ENCODE results near the gene BCLAF1. TPM values are rescaled to one million over a fixed set of nuclear protein-coding genes. Genes with fewer than 3 reads are reported as not detected.

Gene BCLAF1
- total and polyA plus RNA-seq, 9 of the 15 experiments (the other 6 are each of a cell fraction or from before 2014, with no cell fraction given) = 65.4 to 286 (median 165) TPM

GRCh38 chr6:136226674-136227377 lies 62.8 kb downstream of the BCLAF1 start (continued):
- TF ChIP-seq ZMIZ1 (IDR thresholded peaks at IDR 0.05; ENCODE audit: low read depth in 2 of 2, low read length in 2 of 2) (peak in 1 of 2 experiments; percentile 86; a peak in 2 of 4 replicates), TBL1XR1 (IDR thresholded peaks at IDR 0.05; ENCODE audit: low read length in 2 of 2) (peak in 1 of 2 experiments; percentile 88; a peak in 3 of 4 replicates), MCM7 (IDR thresholded peaks at IDR 0.05) (no peak), HNRNPH1 (optimal IDR thresholded peaks at IDR 0.05; ENCODE audit: low read depth, low read length) (no peak), KLF10 (CRISPR knock-in tag; IDR thresholded peaks at IDR 0.05) (no peak), MEF2A (IDR thresholded peaks at IDR 0.05; ENCODE audit: control insufficient read depth, low read depth, low read length) (no peak), ZNF707 (CRISPR knock-in tag; conservative IDR thresholded peaks at IDR 0.05) (no peak), SAP30 (IDR thresholded peaks at IDR 0.05; ENCODE audit: borderline replicate concordance, insufficient read depth, low read depth, low read length, poor library complexity, severe bottlenecking) (no peak), PHF20 (IDR thresholded peaks at IDR 0.05; ENCODE audit: partially characterized antibody) (no peak), MLLT1 (IDR thresholded peaks at IDR 0.05) (peak in 1 of 2 experiments; percentile 52; a peak in 1 of 4 replicates), PURB (CRISPR knock-in tag; IDR thresholded peaks at IDR 0.05; ENCODE audit: low read depth) (no peak), SETDB1 (IDR thresholded peaks at IDR 0.05; ENCODE audit: low read length) (no peak), HDAC2 (IDR thresholded peaks at IDR 0.05) (peak; percentile 75; the same call in 1 of the 2 replicates), ZNF589 (CRISPR knock-in tag; IDR thresholded peaks at IDR 0.05; ENCODE audit: low read depth) (peak; percentile 87), PHTF2 (CRISPR knock-in tag; IDR thresholded peaks at IDR 0.05) (no peak), ZBTB2 (IDR thresholded peaks at IDR 0.05) (no peak), SRSF1 (IDR thresholded peaks at IDR 0.05; ENCODE audit: low read depth, low read length) (no peak), ZNF395 (CRISPR knock-in tag; IDR thresholded peaks at IDR 0.05) (no peak), ZNF146 (CRISPR knock-in tag; IDR thresholded peaks at IDR 0.05; ENCODE audit: unreplicated experiment) (no peak), ZFPM2 (CRISPR knock-in tag; IDR thresholded peaks at IDR 0.05) (no peak), KLF6 (CRISPR knock-in tag; IDR thresholded peaks at IDR 0.05; ENCODE audit: borderline replicate concordance) (peak; percentile 29; the same call in 1 of the 2 replicates)
